ENCODE results near the gene CDC73. TPM values are rescaled to one million over a fixed set of nuclear protein-coding genes. Genes with fewer than 3 reads are reported as not detected.

The CDC73 gene
- total and polyA plus RNA-seq, 9 of the 15 experiments (the other 6 are each of a cell fraction or from before 2014, with no cell fraction given) = 19.0 to 61.7 (median 30.1) TPM

- TF ChIP-seq DDX20 (tag; IDR thresholded peaks at IDR 0.05; ENCODE audit: low read depth) (0 out of 2 replicates have a peak, but pooled peaks have one; percentile 24), ASH1L (IDR thresholded peaks at IDR 0.05; ENCODE audit: borderline replicate concordance, low read depth, partially characterized antibody) (peak; percentile 26), LEF1 (IDR thresholded peaks at IDR 0.05) (peak; percentile 46; the same call in 1 of the 2 replicates), SP1 (CRISPR knock-in tag; IDR thresholded peaks at IDR 0.05) (no peak), CREBBP (IDR thresholded peaks at IDR 0.05; ENCODE audit: low read depth, low read length) (no peak), FOXA3 (CRISPR knock-in tag; conservative IDR thresholded peaks at IDR 0.05 in 1 of 2, IDR thresholded peaks at IDR 0.05 in 1 of 2) (no peak), CAMTA2 (CRISPR knock-in tag; conservative IDR thresholded peaks at IDR 0.05) (no peak), DACH1 (IDR thresholded peaks at IDR 0.05; ENCODE audit: partially characterized antibody) (peak; percentile 30), POLR2AphosphoS2 (IDR thresholded peaks at IDR 0.05; ENCODE audit: low read length) (no peak), TAL1 (IDR thresholded peaks at IDR 0.05) (0 out of 2 replicates have a peak, but pooled peaks have one; percentile 11), ZBTB11 (CRISPR knock-in tag; IDR thresholded peaks at IDR 0.05) (no peak), GTF2E2 (tag; IDR thresholded peaks at IDR 0.05) (0 out of 2 replicates have a peak, but pooled peaks have one; percentile 58), HDAC8 (tag; IDR thresholded peaks at IDR 0.05) (no peak), ZNF512 (tag; IDR thresholded peaks at IDR 0.05) (peak; percentile 71; the same call in 1 of the 2 replicates), MED1 (CRISPR knock-in tag; IDR thresholded peaks at IDR 0.05; ENCODE audit: borderline replicate concordance) (no peak), RBM17 (IDR thresholded peaks at IDR 0.05; ENCODE audit: borderline replicate concordance, low read depth, low read length) (no peak), FOXJ2 (tag; IDR thresholded peaks at IDR 0.05) (no peak), SMARCE1 (IDR thresholded peaks at IDR 0.05) (0 out of 2 replicates have a peak, but pooled peaks have one; percentile 33), ZNF3 (CRISPR knock-in tag; IDR thresholded peaks at IDR 0.05) (no peak)
These were observed 2.8 kb upstream of the CDC73 start (continued) for GRCh38 chr1:193118803-193119730.
